Calu3 (cell line): Measurements from ENCODE around the gene IL5RA. TPM values are rescaled to one million over a fixed set of nuclear protein-coding genes. Genes with fewer than 3 reads are reported as not detected.

Experiments
- BruUV-seq: library from RNA; stranded (reverse); fragments of 400-500 nt; replicated peaks from 2 replicates; lab custom pipeline; 2021; lab: Mats Ljungman, UMichigan
- CTCF ChIA-PET: fragments of 300-600 bp; sonication (Branson Sonifier 250); formaldehyde crosslinking; loops from one replicate; lab custom pipeline; 2022; ENCODE audit warnings: antibody characterized with exemption; lab: Charles Lee
- DNase-seq: peaks from one replicate; pipeline ENCODE4 v3.0.0; 2022
- H3K27ac Mint-ChIP-seq: one replicate; pipeline ENCODE4 v1.8.0; 2022; ENCODE audit warnings: mixed read lengths; ENCODE audit not compliant: unreplicated experiment
- H3K27me3 Mint-ChIP-seq: one replicate; pipeline ENCODE4 v1.8.0; 2022; ENCODE audit warnings: mixed read lengths; ENCODE audit not compliant: unreplicated experiment
- H3K36me3 Mint-ChIP-seq: one replicate; pipeline ENCODE4 v1.8.0; 2022; ENCODE audit warnings: mild to moderate bottlenecking, moderate library complexity, mixed read lengths; ENCODE audit not compliant: insufficient read depth, unreplicated experiment
- H3K4me1 Mint-ChIP-seq: one replicate; pipeline ENCODE4 v1.8.0; 2022; ENCODE audit warnings: mild to moderate bottlenecking, low read depth, mixed read lengths; ENCODE audit not compliant: unreplicated experiment
- H3K4me3 Mint-ChIP-seq: one replicate; pipeline ENCODE4 v1.8.0; 2022; ENCODE audit warnings: mild to moderate bottlenecking, low read depth, moderate library complexity, mixed read lengths; ENCODE audit not compliant: unreplicated experiment
- H3K9me3 Mint-ChIP-seq: one replicate; pipeline ENCODE4 v1.8.0; 2022; ENCODE audit warnings: low read depth, mixed read lengths; ENCODE audit not compliant: unreplicated experiment
- CTCF ChIP-seq: fragments of 200-600 bp; IDR thresholded peaks from one replicate; pipeline ENCODE4 v1.8.0; 2022; ENCODE audit warnings: antibody characterized with exemption; ENCODE audit not compliant: unreplicated experiment
- intact Hi-C: fragments of 100-400 bp; cut with micrococcal nuclease; formaldehyde crosslinking; loops from one replicate; pipeline ENCODE4 v1.10.0; 2022; ENCODE audit not compliant: unreplicated experiment
- total RNA-seq: library from RNA; stranded (reverse); gene quantifications from 2 replicates; pipeline ENCODE4 v1.2.3, GENCODE V29; 2022

Gene IL5RA
- total RNA-seq, 1 experiment from 2014 or later, result not detected

- TF ChIP-seq CTCF, result no peak
- intact Hi-C loops, result loop anchor here (10.0 kb wide), 1 partner anchor 92 kb away; no protein-coding TSS in a partner anchor
- Mint-ChIP-seq H3K36me3 (peaks cover 50% of the 10 kb centered on the region), H3K9me3 (no peaks in the 10 kb centered on the region), H3K4me1 (no peaks in the 10 kb centered on the region), H3K4me3 (peak within 1 kb of the TSS; percentile 95), H3K27me3 (no peaks in the 10 kb centered on the region), H3K27ac (peak within 1 kb of the TSS; percentile 98)
- peak; percentile 96 for DNase-seq
- CTCF ChIA-PET, result no interaction called here
- no TSS peak for BruUV-seq
Observed at GRCh38 chr3:3126477-3127431, 16.6 kb upstream of the IL5RA start, which contains the start of gene TRNT1. TRNT1 (plus strand) TSS chr3:3126940; CDS start chr3:3129041, 2,101 bp downstream.

GRCh38 chr3:3125977-3126376 lies 15.8 kb upstream of the IL5RA start:
- no peak for DNase-seq
- intact Hi-C loops, result loop anchor here (10.0 kb wide), 1 partner anchor 91 kb away; no protein-coding TSS in a partner anchor
- no peaks in the 10 kb centered on the region for H3K9me3 Mint-ChIP-seq
- H3K4me1 Mint-ChIP-seq, result no peaks in the 10 kb centered on the region
- BruUV-seq, result TSS peak; percentile 91
- H3K36me3 Mint-ChIP-seq, result peaks cover 47% of the 10 kb centered on the region
- peak overlapping the region; percentile 95 for H3K4me3 Mint-ChIP-seq
- CTCF ChIA-PET, result no interaction called here
- peak overlapping the region; percentile 98 for H3K27ac Mint-ChIP-seq
- no peaks in the 10 kb centered on the region for H3K27me3 Mint-ChIP-seq
- no peak for TF ChIP-seq CTCF

- no peak for TF ChIP-seq CTCF
- CTCF ChIA-PET, result no interaction called here
- intact Hi-C loops, result no loop called here
- Mint-ChIP-seq H3K9me3 (no peaks in the 10 kb centered on the region), H3K4me1 (no peaks in the 10 kb centered on the region), H3K4me3 (no peak overlapping the region), H3K27ac (no peak overlapping the region), H3K27me3 (no peaks in the 10 kb centered on the region), H3K36me3 (no peaks in the 10 kb centered on the region)
- no peak for DNase-seq
- no TSS peak for BruUV-seq
Observed at GRCh38 chr3:3119393-3119851, 9.2 kb upstream of the IL5RA start.

- no peaks in the 10 kb centered on the region for H3K9me3 Mint-ChIP-seq
- TF ChIP-seq CTCF, result no peak
- intact Hi-C loops, result no loop called here
- CTCF ChIA-PET, result no interaction called here
- no peaks in the 10 kb centered on the region for H3K4me1 Mint-ChIP-seq
- H3K4me3 Mint-ChIP-seq, result no peak overlapping the region
- no peaks in the 10 kb centered on the region for H3K27me3 Mint-ChIP-seq
- no TSS peak for BruUV-seq
- H3K36me3 Mint-ChIP-seq, result no peaks in the 10 kb centered on the region
- H3K27ac Mint-ChIP-seq, result no peak overlapping the region
- DNase-seq, result no peak
Observed at GRCh38 chr3:3117651-3118050, 7.5 kb upstream of the IL5RA start.
